Stimulated activated CD8-positive, alpha-beta memory T cell treated with anti-CD3 and anti-CD28 coated beads, Interleukin-12 subunit alpha, Interleukin-12 subunit beta, amount 100 ng/mL, for 1 hour (primary cell): ENCODE measurements around the gene MEX3B.
"Not testable (repeated sequence)": the region's sequence is repeated elsewhere in the genome, so short reads cannot be mapped to it uniquely, and the experiment has no call there.

Experiments
- DNase-seq: peaks from one replicate; pipeline ENCODE4 v3.0.0-alpha.2; 2020; ENCODE audit warnings: low read depth

The MEX3B gene

DNA sequence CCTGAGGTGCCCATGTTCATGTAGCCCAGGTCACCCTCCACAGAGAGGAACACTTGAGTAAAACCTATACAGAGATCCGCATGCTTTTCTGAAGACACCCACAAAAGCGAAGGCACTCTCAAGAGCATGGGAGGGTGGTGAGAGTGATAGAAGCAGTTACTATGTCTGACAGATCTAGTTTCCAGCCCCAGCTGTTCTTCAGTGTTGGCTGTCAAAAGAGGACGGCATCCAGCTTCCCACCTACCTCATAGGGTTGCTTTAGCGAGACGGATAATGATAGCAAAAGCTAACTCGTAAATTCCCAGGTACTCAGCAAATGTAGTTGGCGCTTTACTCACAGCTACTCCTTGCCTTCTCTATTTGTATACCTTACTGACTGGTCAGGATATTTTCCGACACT, 3.0 kb upstream of the MEX3B start:
- DNase-seq: no peak

DNA sequence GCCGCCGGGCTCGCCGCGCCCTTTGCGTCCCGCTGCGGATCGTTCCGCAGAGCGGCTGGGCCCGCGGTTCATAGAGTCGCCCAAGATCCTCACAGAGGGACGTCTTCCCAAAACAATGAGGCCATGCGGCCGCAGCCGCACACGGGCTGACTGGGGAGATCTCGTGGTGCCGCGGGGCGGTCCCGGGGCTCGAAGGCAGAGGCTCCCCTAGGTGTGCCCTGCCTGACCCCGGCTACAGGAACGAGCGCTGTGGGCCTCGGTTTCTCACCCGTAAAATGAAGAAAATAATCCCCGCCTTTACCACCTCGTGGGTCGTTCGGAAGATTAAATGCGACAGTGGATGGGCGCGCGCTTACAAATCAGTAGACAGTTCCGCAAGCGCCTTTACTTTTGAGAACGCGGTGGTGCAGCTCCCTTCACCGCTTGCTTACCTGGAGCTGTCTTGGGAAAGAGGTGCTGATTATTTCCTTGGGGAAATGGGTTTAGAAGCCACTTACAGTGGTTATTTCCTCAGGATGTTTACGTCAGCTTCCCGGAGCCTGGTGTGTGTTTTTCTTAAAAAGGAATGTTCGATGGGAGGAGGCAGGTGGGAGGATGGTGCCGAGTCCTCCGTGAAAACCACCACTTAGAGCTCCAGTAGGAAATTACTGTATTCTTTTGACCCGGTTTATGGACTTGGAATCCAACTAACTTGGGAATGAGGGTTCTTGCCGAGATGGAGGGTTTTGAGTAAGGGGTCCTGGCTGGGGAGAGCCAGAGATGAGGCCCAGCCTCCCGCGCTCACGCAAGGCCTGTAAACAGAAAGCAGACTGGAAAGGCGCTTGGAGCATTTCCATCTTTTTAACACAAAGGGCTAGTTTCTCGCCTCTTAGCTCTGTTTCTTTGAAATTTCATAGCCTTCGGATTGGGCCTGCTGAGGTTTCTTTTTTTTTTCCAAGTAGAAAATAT, 1.9 kb upstream of the MEX3B start:
- DNase-seq: no peak

DNA sequence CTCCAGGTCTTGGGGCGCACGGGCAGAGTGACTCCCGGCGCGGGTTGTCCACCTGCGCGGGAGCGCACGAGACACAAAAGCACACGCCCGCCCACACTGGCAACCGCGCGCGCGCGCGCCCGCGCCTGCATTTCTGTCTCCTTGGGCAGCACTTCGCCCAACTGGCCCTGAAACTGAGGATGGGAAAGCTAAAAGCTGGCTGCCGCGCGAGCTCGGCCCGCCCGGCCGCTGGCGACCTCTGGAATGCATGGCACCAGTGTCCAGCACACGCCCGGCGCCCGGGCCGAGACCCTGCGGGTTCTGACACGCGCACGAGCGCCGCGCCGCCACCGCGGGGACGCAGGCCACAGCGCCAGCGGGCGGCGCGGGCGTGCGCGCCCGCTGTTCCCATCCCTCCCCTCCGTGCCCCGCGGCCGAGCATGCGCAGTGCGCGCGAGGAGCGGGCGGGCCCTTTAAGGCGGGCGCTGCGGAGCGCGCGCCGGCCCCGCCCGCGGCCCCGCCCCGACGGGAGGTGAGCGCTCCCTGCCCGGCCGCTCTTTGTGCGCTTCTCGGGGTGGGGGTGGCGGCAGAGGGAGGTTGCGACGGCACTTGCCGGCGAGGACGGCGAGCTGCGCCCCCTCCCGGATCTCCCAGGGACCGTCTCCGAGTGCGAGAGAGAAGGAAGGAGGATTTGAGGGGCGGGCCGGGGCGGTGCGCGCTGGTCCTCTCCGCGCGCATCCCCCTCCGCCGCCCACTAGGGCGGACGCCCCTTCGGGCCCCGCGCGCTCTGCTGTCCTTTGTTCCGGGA, 1.0 kb upstream of the MEX3B start:
- DNase-seq: peak; percentile 66

DNA sequence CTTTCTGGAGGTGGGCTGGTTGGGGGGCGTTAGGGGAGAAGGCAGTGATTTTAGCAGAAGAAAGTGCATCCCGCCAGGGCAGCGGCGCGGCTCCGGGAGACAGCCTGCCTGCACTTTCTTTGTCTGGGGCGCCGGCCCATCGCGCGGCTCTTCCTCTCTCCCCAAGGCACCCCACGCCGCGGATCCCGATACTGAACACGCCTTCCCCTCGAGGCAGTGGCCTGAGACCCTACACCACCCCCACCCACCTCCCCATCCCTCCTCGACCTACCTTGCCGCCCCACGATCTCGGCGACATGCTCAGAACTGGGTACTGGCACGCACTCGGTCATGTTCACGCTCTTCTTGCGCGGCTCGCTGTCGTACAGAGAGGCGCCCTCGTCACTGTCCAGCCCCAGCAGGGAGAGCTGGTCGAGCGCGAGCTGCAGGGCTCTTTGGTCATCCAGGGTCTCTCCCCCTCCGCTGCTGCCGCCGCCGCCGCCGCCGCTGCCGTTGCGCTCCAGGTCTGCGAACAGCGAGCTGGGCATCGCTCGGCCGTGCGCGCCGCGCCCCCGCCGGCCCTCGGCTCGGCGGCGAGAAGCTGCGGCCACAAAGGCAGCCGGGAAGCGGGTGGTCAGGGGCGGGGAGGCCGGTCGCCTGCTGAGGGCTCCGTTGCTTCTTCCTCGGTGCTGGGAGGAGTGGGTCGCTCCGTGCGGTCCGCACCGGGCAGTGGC, 483 bp downstream of the MEX3B start:
- no peak for DNase-seq

DNA sequence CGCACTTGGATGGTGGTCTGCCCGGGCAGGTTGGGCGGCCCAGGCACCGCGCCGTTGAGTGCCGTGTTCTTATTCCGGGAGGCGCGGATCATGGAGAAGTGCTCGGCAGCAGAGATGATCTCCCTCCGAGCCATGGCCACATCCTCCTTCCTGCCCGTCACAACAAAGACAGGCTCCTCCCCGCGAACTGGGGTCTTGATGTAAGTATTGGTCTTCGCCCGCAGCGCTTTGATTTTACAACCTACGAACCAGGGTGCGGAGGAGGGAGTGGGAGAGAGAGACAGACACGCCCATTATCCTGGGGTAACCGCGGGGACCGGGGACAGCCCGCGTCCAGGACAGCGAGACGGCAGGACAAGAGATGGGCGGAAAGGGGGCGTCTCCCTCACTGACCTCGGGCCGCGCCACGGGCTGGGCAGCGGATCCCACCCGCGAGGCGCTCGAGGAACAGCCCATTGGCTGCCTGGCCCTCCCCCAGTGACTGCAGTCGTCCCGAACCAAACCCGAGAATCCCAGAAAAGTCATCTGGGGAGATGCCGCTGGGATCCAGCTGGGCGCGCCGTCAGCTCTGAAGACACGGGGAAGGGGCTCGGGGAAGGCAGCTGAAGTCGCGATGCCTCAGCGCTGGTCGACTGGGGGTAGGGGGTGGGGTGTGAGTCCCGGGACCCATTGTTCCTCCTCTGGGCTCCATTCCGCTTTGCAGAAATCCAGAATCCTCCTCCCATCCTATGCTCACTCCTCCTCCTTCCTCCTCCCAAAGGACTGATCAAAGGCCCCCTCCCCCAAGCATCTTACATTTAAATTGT, 1.2 kb downstream of the MEX3B start:
- DNase-seq: no peak

DNA sequence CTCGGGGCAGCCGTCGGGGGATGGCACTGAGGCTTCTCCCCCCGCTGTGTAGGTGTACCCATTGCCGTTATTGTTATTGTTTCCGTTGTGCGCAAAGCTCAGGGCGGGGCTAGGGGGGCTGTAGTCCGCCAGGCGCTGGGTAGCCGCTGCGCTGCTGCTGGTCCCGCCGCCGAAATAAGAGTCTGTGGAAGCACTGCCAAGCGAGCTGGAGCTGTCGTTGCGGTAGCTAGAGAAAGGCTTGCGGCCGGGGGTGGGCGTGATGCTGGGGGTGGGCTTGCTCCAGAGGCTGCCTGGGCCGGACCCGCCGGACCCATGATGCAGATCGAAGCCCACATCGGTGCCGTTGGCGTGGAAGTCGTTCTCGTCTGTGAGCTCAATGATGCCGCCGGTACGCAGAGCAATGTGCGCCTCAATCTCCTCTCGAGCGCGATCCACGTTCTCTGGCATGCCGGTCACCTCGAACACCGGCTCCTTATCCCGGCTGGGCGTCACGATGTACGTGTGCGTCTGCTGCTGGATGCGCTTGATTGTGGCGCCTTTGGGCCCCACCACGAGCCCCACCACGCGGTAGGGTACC, 1.9 kb downstream of the MEX3B start:
- no peak for DNase-seq

DNA sequence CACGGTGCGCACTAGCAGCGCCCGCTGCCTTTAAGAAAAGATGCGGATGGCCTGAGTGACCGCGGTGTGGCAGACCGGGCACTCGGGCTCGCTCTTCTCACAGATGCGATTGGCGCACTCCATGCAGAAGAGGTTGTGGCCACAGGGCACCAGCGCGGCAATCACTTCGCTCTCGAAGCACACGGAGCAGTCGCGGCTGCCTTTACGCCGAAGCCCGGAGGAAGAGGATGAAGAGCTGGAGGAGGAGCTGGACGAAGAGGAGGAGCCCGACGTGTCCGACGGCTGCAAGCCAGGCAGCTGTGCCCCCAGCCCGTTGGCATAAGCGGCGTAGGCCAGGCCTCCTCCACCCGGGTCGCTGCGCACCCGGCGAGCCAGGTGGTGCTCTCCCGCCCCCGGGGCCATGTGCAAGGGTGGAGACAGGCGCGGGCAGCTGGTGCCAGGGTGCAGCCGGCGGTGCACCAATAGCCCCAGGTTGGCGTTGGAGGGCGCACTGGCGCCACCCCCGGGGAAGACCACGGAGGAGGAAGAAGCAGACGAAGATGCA, 2.6 kb downstream of the MEX3B start:
- no peak for DNase-seq

DNA sequence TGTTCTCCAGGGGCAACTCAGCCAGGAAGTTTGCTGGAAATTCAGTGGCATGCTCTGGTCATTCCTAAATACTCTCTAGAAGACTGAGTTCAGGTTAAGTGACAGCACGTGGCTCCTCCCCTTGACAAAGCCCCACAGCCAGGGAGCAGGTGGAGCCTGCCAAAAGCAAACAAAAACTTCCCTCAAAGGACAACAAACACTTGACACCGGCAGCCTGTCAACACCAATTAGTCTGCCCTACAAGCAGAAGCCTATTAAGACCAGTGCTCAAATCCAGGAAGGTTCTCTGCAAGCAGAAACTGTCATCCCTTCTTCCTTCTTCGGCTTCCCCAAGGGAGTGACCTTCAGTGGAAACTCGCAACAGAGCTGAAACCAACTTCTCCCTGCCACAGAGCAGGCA, 5.0 kb downstream of the MEX3B start:
- no peak for DNase-seq

DNA sequence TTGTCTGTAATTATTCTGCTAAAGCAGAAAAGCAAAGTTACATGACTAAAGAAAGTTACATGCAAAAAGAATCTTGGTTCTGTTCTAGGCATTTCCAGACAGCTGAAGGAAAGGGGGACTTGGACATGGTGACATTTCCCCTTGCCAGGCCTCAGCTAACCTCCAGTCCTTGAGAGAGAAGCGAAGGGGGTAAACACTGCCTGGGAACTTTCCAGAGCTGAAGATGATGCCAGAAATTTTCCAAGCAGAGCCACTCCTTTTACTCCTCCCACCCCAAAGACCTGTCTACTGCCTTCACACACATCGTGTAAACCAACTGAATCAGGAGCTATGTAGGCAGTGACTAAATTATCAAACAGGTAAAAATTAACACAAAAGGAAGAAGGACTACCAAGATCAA, 5.4 kb downstream of the MEX3B start:
- no peak for DNase-seq

DNA sequence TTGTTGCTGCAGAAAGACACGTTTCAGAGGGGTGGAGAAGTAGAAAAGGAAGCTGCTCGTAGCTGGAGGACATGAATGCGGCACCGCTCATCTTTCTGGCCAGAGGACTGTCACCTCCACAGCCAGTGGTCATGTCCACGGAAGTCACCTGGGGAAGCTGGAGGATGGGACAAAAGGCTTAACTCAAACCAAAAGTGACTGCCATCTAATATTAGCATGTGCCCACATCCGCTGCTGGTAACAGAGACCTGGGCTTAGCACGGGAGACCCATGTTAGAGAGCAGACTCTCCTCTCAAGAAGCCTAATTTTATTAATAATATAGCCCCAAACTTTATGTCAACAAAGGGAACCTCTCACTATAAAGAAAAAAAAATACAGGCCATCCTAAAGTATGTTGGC, 5.9 kb downstream of the MEX3B start:
- no peak for DNase-seq

DNA sequence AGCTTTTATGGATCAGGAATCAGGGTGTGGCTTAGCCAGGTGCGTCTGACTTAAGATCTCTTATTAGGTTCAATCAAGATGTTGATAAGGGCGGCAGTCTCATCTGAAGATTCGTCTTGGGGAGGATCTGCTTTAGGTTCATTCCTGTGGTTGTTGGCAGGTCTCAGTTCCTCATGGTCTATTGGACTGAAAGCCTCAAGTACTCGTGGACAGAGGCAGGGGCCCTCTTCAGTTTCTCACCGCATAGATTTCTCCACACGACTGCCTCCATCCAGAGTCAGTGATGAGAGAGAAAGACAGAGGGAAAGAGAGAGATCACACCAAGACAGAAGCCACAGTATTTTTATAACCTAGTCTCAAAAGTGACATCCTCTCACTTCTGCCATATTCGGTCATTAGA, 9.4 kb downstream of the MEX3B start:
- no peak for DNase-seq

DNA sequence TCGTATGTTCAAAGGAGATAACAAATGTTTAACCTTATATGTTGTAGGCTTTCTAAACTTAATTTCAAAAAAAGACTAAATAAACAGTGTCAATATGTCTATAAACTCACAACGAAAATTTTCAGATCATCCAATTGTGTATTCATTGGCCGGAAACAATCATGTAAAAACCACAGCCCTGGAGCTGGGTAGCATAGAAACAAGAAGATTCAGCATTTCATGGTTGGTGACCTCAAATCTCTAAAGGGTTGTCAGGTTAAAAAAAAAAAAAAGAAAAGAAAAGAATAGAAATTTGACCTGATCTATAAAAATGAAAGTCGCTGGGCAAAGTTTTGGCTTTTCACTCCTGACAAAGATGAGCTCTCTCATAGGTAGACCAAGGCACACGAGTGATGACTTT, 13.9 kb downstream of the MEX3B start:
- DNase-seq: no peak

DNA sequence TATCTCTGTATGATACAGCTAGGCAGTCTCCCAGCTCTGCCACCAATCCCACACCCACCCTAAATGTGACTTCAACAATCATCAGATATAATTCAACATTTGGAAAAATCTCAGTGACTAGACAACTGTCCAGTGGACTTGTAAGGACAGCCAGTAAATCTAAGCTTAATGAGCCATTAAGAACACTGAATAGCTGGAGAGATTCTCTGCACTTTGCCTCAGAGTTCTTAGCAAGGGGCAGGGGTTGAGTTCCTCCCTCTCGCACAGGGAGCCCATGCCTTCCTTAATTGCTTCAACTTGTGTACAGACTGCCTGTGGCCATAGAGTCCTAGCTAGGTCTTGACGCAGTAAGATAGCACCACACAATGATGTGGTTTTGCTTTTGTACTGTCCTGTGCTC, 15.6 kb downstream of the MEX3B start:
- no peak for DNase-seq

DNA sequence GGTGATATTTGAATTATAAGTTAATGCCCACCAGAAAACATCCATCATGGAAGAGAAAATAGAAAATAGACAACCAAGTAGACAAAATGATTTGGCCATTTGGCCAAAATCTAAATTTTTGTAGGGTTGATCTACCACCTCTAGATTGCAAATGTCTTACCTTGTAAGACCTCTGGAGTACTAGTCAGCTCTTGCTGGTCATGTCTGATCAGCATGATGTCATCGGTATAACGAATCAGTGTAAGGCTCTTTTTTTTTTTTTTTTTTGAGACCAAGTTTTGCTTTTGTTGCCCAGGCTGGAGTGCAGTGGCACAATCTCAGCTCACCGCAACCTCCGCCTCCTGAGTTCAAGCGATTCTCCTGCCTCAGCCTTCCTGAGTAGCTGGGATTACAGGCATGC, 17.7 kb downstream of the MEX3B start:
- not testable (repeated sequence) for DNase-seq

DNA sequence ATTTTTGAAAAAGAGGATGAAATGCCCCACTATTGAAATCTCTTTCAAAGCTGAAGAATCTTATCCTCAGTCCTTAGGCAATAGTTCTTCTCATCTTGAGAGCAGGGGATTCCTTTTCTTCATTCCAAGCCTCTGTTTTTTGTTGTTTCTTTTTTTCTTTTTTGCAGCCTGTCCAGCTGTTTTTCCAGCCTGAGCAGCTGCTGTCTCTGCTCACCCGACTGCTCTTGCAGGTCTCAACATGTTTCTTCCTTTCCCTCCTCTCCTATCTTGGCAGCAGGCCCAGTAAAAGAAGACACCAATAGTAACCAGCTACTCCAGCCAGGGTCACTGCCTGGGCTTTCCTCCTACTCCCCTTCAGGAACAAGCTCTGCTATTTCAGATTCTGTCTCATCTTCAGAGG, 23.8 kb downstream of the MEX3B start:
- DNase-seq: no peak

DNA sequence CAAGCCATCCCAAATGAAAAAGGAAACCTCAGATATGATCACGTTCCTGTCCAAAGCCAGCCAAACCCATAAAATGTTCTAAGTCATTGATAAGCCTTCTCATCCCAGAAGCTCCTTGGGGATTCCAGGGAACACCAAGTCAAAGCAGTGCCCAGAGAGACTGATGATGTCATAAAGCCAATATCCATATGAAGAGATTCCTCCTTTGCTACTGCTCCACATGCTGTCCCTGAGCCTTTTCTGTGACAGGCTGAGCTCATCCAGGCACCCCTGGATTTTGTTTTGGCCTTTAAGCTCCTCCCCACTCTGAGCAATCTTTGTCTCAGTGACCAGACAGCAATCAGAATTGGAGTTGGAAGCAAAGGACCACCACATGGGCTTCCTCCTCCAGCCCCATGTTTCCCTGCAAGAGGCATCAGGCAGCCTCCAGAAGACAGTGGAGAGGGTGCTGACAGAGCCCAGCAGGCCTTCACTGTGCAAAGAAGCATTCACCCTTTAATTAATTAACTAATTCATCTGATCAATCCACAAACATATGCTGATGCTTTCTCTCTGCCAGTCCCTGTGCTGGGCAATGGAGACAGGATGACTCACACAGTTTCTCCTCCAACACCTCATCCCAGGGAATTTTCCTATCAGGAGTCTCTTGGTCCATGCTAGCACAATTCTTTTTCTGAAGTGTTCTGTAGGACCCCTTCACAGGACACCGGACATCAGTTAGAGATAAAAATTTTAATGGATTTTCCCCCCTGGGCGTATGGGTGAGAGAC, 25.0 kb downstream of the MEX3B start:
- no peak for DNase-seq

DNA sequence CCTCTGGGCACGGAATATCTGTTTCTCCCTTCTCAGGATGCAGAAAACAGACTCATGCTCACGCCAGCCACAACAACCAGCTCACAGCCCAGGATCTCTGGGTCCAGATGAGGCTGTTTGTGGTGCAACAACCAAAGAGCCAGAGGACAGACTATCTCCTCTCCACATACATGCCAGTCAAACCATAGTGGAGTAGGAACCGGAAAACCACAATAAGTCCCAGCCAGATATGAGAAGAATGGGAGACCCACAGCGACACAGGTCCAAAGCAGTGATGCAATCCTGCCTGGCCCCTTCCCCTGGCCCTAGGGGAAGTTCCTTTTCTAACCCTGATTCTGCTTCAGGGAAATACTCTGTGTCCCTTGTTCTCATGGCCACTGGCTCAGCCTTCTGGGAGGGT, 27.6 kb downstream of the MEX3B start:
- DNase-seq: no peak

DNA sequence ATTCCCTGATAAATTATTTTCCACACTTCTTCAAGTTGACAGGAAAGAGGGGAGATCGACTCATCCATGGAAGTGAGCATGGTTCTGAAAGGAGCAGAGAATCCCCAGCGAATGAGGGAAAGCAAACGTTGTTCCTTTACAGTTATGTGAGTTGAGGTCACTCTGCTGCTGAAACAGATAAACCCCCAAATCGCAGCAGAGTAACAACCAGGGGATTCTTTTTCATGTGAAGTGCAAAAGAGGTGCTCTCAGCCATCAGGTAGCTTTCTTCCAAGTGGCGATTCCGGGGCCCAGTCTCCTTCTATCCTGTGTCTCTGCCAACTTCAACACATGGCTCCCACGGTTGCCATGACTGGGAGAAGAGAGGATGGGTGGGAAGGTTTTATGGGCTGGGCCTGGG, 28.2 kb downstream of the MEX3B start:
- DNase-seq: no peak

DNA sequence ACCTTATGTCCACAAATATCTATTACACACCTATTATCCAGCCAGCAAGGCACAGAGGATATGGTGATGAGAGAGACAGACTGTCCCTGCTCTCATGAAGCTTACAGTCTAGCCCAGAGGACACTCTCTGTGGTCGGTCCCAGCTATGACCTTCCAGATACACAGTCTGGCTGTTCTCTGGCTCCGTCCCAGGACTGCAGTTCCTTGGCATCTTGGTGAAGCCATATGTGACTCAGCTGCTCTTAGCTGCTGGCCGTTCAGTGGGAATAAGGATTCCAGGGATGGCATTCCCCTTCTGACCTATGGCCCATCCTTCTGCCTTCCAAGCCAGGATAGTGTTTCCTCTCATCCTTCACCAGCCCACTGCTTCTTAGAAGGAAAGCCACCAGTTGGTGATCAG, 30.8 kb downstream of the MEX3B start:
- no peak for DNase-seq

DNA sequence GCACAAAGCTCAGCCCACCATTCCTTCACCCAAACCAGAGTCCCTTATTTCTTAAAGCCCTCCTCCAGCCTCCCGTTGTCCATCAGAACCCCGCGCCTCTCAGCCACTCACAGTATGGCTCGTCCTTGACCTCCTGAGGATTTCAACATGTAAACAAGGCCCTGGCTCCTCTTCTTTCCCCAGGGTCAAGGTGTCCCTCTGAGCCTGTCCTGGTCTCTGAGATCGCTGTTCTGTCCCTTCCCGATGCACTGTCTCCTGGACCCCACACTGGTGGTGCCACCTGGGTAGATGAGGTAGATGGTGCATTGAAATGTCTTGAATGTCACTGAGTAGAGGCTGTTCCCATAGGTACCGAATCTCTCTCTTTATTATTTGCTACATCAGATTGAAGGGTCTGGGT, 32.9 kb downstream of the MEX3B start:
- no peak for DNase-seq
